HCEC 1CT (cell line): ENCODE data around the gene E2F3.

ENCODE experiments used
- DNase-seq: peaks from one replicate; pipeline ENCODE4 v3.0.0-alpha.2; 2017

Gene E2F3

DNA sequence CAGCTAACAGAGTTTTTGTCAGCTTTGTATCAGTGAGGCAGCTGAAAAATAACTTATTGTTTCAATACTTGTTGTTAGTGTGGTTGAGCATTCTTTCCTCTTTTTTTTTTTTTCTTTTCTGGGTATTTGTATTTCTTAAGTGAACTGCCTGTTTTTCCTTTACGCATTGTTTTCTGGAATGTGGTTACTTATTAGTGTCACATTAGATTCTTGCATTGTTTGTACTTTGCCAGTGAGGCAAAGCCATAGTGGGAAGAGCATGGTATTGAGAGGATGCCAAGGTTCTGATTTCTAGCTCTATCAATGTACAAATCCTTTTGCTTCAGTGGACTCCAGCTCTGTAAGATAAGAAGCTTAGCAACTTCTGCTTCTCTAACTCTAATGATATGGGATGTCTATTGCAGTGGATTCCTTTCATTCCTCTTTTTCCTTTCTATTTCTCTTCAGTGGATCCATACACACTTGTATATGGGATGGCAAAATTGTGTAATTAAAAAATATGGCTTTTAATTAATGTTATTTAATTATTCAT lies 136.5 kb downstream of the E2F3 start:
- no peak for DNase-seq

DNA sequence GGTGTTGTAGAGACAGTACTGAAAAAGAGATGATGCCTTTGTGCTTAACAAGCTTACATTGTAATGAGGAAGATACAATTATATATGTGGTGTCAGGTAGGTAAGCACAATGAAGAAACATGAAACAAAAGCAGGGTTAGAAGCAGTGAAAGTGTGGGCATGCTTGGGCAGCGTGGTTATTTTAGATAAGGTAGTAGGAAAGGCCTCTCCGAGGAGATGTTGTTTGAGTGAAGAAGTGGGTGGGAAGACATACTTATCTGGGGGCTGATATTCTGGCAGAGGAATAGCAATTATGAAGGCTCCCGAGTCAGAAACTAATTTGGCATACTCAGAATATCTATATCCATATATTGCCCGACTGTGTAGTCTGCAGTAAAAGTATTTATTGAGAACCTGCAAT lies 137.2 kb downstream of the E2F3 start:
- DNase-seq, result no peak

DNA sequence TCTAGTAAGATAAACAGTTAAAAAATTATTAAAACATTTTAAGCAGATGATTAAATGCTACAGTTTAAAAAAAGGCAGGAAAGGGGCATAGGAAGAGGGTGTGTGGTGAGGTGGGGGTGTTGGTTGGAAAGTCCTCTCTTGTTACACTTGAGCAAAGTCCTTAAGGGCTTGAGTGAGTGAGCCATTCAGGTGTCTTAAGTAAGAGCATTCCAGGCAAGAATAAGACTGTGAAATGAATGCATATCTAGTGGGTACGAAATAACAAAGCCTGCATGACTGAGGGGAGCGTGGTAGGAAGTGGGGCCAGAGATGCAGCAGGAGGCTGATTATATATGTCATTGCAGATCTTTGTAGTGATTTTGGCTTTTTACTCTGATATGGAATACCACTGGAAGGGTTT lies 137.7 kb downstream of the E2F3 start:
- DNase-seq, result no peak

DNA sequence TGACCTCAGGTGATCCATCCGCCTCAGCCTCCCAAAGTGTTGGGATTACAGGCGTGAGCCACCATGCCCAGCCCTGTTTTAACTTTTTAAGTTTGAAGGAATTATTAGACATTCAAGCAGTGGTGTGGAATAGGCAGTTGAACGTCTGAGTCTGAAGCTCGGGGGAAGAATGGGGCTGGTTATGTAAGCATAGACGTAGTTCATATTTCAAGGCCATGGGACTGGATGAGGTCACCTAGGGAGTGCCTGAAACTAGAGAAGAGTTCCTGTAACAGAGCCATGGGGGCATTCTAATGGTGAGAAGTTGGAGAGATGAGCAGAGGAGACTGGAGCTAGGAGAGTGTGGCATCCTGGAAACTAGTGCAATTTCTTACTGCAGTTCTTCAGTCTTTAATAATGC lies 139.0 kb downstream of the E2F3 start:
- no peak for DNase-seq

DNA sequence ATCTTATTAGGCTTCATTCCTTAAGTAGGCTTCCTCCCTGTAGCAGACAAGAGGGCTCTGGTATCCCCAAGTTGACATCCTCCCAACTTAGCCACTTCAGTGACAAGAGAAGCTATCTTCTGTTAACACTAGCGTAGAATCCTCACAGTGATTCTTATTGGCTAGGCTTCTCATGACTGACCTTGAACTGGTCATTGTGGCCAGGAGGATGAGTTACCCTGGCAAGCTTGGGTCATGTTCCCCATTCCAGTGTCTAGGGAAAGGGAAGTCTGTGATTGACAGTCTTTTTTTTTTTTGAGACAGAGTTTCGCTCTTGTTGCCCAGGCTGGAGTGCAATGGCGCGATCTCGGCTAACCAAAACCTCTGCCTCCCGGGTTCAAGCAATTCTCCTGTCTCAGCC lies 139.7 kb downstream of the E2F3 start:
- DNase-seq, result no peak

DNA sequence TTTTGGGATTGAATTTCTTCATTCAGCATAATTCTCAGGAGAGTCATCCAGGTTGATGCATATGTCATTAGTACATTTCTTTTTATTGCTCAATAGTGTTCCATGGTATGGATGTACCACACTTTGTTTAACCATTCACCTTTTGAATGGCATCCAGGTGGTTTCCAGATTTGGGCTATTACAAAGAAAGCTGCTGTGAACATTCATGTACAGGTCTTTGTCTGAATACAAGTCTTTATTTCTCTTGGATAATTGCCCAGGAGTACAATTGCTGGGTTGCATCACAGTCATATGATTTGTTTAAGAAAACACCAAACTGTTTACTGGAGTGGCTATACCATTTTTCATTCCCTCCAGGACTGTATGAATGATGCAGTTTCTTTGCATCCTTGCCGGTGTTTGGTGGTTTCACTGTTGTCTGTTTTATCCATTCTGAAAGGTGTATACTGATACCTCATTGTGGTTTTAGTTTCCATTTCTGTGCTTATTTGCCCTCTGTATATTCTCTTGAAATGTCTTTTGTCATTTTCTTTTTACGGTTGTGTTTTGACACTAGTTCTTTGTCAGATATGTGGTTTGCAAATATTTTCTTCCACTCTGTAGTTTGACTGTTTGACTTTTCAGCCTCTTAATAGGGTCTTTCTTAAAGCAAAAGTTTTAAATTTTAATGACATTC lies 141.4 kb downstream of the E2F3 start:
- peak; percentile 74 for DNase-seq
